ENCODE measurements around the gene TAMALIN.

Gene TAMALIN

GRCh38 chr12:52006726-52007157 is at the start of gene TAMALIN:
Gene TAMALIN (plus strand): TSS chr12:52006946. CDS start chr12:52007020, 74 bp downstream.
- H3K4me3 ChIP-seq (ENCODE audit: control insufficient read depth, low read depth, low read length): peak within 1 kb of the TSS; percentile 48
- TF ChIP-seq CTCF (conservative IDR thresholded peaks at IDR 0.05; ENCODE audit: control insufficient read depth, insufficient read depth, low read depth, low read length): no peak
- DNase-seq (ENCODE audit: low read depth): no peak

GRCh38 chr12:51958542-51958941 is 48.2 kb upstream of the TAMALIN start:
- TF ChIP-seq CTCF (conservative IDR thresholded peaks at IDR 0.05; ENCODE audit: control insufficient read depth, insufficient read depth, low read depth, low read length): no peak
- H3K4me3 ChIP-seq (ENCODE audit: control insufficient read depth, low read depth, low read length): no peak overlapping the region
- DNase-seq (ENCODE audit: low read depth): no peak

- TF ChIP-seq CTCF (conservative IDR thresholded peaks at IDR 0.05; ENCODE audit: control insufficient read depth, insufficient read depth, low read depth, low read length): no peak
- DNase-seq (ENCODE audit: low read depth): peak; percentile 66
- no peak overlapping the region for H3K4me3 ChIP-seq (ENCODE audit: control insufficient read depth, low read depth, low read length)
Observed at GRCh38 chr12:51959211-51959610, 47.5 kb upstream of the TAMALIN start.

GRCh38 chr12:51959921-51960320 is 46.8 kb upstream of the TAMALIN start:
- no peak for DNase-seq (ENCODE audit: low read depth)
- H3K4me3 ChIP-seq (ENCODE audit: control insufficient read depth, low read depth, low read length): no peak overlapping the region
- TF ChIP-seq CTCF (conservative IDR thresholded peaks at IDR 0.05; ENCODE audit: control insufficient read depth, insufficient read depth, low read depth, low read length): no peak

GRCh38 chr12:51960488-51960887 is 46.3 kb upstream of the TAMALIN start:
- no peak for DNase-seq (ENCODE audit: low read depth)
- no peak overlapping the region for H3K4me3 ChIP-seq (ENCODE audit: control insufficient read depth, low read depth, low read length)
- TF ChIP-seq CTCF (conservative IDR thresholded peaks at IDR 0.05; ENCODE audit: control insufficient read depth, insufficient read depth, low read depth, low read length): no peak

GRCh38 chr12:51960890-51961289 is 45.9 kb upstream of the TAMALIN start:
- TF ChIP-seq CTCF (conservative IDR thresholded peaks at IDR 0.05; ENCODE audit: control insufficient read depth, insufficient read depth, low read depth, low read length): no peak
- no peak for DNase-seq (ENCODE audit: low read depth)
- H3K4me3 ChIP-seq (ENCODE audit: control insufficient read depth, low read depth, low read length): no peak overlapping the region

- no peak for DNase-seq (ENCODE audit: low read depth)
- H3K4me3 ChIP-seq (ENCODE audit: control insufficient read depth, low read depth, low read length): no peak overlapping the region
- no peak for TF ChIP-seq CTCF (conservative IDR thresholded peaks at IDR 0.05; ENCODE audit: control insufficient read depth, insufficient read depth, low read depth, low read length)
Observed at GRCh38 chr12:51961834-51962233, 44.9 kb upstream of the TAMALIN start.
